Activated CD8-positive, alpha-beta memory T cell treated with anti-CD3 and anti-CD28 coated beads, Interleukin-2, amount 50 U/mL, for 1 hour (primary cell): ENCODE data around the gene EML3.
"Not testable (repeated sequence)": the region's sequence is repeated elsewhere in the genome, so short reads cannot be mapped to it uniquely, and the experiment has no call there.

Source experiments
- DNase-seq: peaks from one replicate; pipeline ENCODE4 v3.0.0-alpha.2; 2020; ENCODE audit errors: extremely low read depth

EML3 gene

GRCh38 chr11:62595124-62595523, 17.5 kb downstream of the EML3 start:
- no peak for DNase-seq

- peak; percentile 55 for DNase-seq
Measured at GRCh38 chr11:62593434-62594044, 19.0 kb downstream of the EML3 start.

GRCh38 chr11:62592989-62593421, 19.6 kb downstream of the EML3 start:
- DNase-seq = no peak

GRCh38 chr11:62592146-62592815, 20.3 kb downstream of the EML3 start:
- DNase-seq = no peak

GRCh38 chr11:62591448-62592145, 21.0 kb downstream of the EML3 start, which contains the start of gene TUT1:
TSS of gene TUT1 (minus strand) at chr11:62591523. CDS start at chr11:62591485, 38 bp downstream.
- peak; percentile 96 for DNase-seq

- DNase-seq = no peak
Measured at GRCh38 chr11:62588966-62589637, 23.5 kb downstream of the EML3 start.

- not testable (repeated sequence) for DNase-seq
Measured at GRCh38 chr11:62585356-62585755, 27.2 kb downstream of the EML3 start.

GRCh38 chr11:62581735-62582134, 30.8 kb downstream of the EML3 start:
- not testable (repeated sequence) for DNase-seq

GRCh38 chr11:62580959-62581715, 31.4 kb downstream of the EML3 start:
- no peak for DNase-seq

- no peak for DNase-seq
Measured at GRCh38 chr11:62579252-62579651, 33.3 kb downstream of the EML3 start.

- no peak for DNase-seq
Measured at GRCh38 chr11:62578541-62578940, 34.0 kb downstream of the EML3 start.

GRCh38 chr11:62577046-62577714, 35.4 kb downstream of the EML3 start:
- no peak for DNase-seq

GRCh38 chr11:62575837-62576236, 36.7 kb downstream of the EML3 start:
- DNase-seq = no peak

- no peak for DNase-seq
Measured at GRCh38 chr11:62575156-62575555, 37.4 kb downstream of the EML3 start.

- no peak for DNase-seq
Measured at GRCh38 chr11:62574363-62575071, 38.1 kb downstream of the EML3 start.

- DNase-seq = peak; percentile 96
Measured at GRCh38 chr11:62573592-62574362, 38.8 kb downstream of the EML3 start, which contains the start of gene EEF1G. TSS of gene EEF1G (minus strand) at chr11:62573891. CDS start at chr11:62573842, 49 bp downstream.

- DNase-seq = no peak
Measured at GRCh38 chr11:62573006-62573591, 39.5 kb downstream of the EML3 start.

- no peak for DNase-seq
Measured at GRCh38 chr11:62572431-62572830, 40.1 kb downstream of the EML3 start.

- not testable (repeated sequence) for DNase-seq
Measured at GRCh38 chr11:62571493-62571892, 41.1 kb downstream of the EML3 start.
